DMS153 (cell line): ENCODE measurements around the gene ACSF3.

Source experiments
- DNase-seq: peaks from one replicate; lab custom pipeline; 2025; lab: John Stamatoyannopoulos, UW

The ACSF3 gene

DNA sequence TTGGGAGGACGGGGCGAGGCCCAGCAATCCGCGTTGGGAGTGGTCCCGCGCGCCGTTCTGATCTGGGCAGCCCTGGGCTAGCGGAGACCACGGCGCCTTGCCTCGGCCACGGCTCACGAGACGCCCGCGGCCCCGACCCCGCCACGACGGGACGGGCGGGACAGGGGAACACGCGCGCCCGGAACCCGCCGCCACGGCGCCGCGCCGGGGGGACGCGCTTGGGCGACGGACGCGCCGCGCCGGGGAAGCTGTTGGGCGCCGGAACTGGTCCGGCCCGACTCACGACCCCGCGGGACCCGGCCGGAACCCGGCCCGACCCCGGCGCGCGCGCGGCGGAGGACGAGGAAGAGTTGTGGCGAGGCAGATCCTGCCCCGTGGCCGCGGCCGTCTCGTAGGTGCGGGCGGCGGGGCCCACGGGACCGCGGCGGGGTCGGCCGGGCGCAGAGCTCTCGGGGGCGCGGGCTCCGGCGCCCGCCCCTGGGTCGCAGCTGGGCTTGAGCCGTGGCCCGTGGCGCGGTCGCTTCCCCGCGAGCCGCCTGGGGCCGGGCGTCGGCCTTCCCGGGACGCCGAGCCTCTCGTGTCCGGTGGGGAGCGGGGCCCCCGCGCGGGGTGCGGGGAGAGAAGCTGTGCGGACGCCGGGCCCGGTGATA, at the start of gene ACSF3:
Gene ACSF3, plus strand, starts transcription at position 251 of the 650 bp plus-strand sequence. CDS start 6,830 bp downstream, outside the sequence.
- no peak for DNase-seq

DNA sequence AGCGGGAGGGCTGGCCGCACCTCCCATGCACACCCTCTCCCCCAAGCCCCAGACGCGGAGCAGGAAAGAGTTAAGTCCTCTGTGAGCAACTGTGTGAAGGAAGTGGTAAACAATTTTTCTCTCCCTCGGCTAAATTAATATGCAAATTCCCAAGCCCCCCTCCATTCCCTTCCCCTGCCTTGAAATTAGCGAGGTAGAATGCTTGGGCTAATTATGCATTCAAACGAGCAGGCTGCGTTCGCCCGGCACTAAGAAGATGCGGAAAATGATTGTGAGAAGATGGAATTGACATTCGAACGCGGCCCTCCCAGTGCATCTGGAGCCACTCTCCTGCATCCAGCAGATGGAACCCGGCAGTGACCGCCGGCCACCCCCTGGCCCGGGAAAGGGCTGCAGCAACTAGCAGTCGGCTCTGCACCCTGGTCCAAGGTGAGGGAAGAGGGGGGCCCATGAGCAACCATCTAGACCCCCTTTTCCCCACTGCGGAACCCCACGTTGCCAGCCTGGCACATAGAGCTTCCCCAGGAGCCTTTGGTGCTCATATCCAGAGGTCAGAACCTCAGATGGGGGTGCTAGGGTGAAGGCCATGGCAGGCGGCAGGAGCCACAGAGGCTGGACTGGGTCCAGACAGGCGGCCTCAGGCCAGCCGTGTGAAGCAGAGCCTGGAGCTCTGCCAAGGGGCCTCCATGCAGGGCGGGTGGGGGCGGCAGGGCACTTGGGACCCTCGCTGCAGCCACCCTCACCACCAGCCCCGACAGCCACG, 49.1 kb upstream of the ACSF3 start:
- no peak for DNase-seq

DNA sequence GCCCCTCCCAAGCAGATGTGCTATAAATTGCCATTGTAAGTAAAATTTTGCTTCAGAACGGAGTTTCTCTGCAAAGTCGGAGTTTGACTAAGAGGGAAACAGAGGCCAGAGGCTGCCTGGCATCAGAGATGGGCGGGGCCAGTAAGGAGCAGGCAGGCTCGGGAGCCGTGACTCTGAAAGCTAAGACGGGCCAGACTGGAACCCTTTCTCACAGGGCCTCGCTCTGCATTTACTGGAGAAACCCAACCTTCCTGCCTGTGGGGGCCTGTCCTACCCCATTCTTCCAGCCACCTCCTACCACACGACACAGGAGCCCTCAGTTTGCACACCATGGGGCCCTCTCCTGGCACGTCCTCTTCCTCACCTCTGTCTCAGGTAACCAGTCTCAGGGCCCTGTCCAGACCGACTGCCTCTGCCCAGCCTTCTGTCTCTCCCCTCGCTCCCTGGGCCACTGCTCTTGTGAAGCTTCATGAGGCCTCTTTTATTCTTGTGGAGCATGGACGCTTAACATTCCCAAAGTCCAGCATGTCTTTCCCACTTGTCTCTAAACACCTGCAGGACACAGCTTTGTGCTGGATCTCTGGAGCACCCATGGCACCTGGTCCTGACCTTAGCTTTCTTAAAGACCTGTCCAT, 48.4 kb upstream of the ACSF3 start:
- DNase-seq = no peak

GRCh38 chr16:89045881-89046280, 47.8 kb upstream of the ACSF3 start:
- DNase-seq = no peak

DNA sequence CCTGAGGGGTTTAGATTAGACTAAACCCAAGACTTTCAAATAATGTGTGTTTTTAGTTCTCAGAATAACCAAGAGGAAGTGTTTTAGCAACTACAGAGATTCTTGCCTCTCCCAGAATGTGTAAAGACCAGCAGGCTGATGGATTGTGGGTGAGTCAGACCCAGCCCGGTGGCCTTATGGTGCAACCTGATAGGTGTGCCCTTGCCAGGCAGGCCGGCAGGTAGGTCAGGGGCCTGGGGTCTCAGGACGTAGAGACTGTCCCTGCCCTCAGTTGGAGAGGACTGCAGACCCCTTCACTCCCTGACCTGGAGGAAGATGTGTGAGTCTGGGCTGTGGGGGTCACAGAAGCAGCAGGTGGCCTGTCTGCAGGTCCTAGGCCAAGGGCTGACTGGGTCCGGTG, 47.2 kb upstream of the ACSF3 start:
- DNase-seq = no peak

DNA sequence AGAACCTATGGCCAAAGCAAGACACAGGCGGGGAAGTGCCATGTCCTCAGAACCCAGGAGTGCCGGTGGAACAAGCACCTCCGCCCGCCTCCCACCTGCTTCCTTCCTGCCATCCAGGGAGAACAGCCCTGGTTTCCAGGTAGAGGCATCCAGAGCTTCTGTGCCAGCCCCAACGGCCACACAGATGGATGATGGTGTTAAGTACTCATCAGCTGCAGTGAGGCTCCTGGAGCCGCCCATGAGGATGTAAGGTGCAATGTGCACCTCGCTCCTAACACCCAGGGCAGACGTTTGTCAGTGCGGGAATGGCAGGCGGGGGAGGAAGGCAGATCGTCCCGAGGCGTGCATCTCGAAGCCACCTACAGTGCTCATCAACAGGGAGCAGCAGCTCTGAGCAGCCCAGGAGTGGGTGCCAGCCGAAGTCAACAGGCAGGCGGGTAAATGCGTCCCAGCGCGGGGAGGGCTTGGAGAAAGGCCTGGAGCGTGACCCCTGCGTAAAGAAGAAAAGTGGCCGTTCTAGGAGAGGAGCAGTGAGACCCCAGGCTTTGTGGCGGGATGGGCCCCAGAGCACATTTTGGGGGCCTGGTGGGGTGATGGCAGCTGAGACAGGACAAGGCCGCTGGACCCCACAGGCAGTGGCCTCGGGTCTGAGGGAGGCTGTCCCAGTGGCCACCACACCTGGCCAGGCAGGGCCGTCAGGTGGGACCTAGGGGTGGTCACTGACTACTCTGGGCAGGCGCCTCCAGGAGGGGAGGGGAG, 46.1 kb upstream of the ACSF3 start:
- DNase-seq = no peak

DNA sequence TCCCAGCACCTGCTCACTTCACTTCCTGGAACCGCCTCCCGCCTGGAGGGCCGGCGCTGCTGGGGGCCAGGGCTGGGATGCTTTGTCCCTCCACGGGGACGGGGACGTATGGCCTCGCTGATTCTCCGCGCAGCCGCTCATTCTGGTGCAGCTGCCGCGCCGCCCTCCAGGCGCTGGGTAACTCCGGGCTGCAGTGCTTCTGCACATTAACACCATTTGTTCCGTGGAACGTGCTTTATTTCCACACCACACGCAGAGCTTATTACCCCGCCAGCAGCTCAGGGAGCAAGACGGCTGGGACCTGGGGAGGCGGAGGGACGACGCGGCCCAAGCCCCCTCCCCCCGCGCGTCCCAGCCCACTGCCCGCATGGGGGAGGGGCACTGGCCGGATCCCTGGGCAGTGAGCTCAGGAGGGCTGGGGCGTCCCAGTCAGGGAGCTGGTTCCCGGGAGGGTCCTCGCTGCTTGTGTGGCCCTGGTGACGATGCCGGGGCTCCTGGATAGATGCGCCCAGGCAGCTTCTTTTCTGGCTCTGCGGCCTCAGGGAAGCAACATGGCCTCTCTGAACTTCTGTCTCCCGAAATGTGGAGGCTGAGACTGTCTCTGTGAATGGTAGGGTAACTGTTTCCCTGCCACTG, 45.4 kb upstream of the ACSF3 start:
- DNase-seq = no peak

GRCh38 chr16:89048871-89049422, 44.7 kb upstream of the ACSF3 start:
- DNase-seq = no peak

GRCh38 chr16:89049484-89050118, 44.1 kb upstream of the ACSF3 start:
- DNase-seq = peak; percentile 39

GRCh38 chr16:89050119-89050867, 43.4 kb upstream of the ACSF3 start:
- no peak for DNase-seq

- DNase-seq = no peak
Measured at GRCh38 chr16:89050868-89051311, 42.8 kb upstream of the ACSF3 start.

DNA sequence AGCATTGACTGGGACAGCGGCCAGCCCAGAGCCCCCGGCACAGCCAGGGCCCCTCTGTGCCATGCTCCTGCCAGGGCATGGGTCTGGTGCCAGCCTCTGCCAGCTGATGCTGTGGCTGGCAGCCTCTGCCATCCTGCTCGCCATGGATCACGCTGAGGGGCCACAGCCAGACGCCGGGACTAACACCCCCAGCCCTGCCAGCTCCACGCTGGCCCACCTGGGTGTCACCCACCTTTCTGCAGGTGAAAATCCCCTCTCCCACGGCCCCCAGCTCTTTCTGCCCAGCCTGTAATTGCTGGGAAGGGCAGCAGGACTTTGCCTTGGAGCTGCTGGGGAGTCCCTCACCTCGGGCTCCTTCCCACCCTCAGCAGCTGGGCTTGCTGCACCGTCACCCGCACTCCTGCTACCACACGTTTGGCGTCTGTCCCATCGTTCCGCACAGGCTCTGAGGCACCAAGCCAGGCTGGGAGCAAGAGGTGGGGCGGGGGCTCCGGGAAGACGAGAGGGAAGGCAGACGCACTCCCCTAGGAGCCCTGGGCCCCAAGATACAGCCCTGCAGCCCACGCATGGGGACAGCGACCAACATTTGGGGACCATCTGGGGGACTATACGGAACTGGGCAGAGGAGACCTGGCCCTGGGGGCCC, 42.0 kb upstream of the ACSF3 start:
- no peak for DNase-seq

DNA sequence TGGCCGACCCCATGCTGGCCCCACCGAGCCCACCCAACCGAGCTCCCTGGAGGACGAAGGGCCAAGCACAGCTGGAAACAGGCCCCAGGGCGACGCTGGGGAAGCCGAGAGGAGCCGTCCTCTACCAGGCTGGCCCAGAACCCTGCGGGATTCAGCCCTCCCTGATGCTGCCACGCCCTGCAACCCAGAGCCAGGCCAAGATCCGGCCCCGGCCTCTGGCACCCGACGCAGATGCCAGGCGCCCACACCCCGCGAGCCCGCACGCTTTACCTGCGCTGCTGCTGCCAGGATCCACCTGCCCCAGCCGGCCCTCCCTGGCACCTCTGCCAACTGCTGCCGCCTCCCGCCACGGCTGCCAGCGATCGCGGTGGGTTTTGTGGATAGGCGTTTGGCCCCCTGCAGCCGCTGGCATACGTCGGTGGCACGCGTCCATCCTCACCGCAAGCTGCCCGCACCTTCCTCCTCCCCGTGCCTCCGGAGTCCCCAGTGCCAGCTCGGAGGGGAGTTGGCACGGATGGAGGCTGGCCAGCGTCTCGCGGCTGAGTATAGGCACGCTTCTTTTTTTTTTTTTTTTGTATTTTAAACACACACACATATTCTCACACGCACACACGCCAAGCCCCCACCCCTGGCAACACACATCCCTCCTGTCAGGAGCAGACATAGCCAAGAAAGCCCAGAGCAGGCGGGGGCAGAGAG, 41.3 kb upstream of the ACSF3 start:
- DNase-seq = no peak

GRCh38 chr16:89052890-89053724, 40.5 kb upstream of the ACSF3 start:
- DNase-seq = peak; percentile 95

GRCh38 chr16:89053725-89054029, 40.0 kb upstream of the ACSF3 start:
- no peak for DNase-seq

DNA sequence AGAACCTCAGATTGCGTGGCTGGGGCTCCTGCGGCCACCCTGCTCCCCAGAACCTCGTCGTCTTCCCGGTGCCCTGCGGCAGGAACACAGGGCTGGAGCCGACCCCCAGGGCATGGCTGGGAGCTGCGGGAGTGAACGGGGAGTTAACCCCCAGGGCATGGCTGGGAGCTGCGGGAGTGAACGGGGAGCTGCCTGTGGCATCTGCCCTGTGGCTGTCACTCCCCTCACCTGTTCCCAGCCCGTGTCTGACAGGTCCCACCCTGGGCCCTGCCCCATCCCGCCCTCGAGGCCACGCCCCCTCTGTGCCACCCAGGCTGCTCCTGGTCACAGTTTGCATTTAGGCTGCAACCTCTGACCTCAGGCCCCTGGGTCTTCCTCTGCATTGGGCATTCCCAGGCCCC, 39.4 kb upstream of the ACSF3 start:
- no peak for DNase-seq

DNA sequence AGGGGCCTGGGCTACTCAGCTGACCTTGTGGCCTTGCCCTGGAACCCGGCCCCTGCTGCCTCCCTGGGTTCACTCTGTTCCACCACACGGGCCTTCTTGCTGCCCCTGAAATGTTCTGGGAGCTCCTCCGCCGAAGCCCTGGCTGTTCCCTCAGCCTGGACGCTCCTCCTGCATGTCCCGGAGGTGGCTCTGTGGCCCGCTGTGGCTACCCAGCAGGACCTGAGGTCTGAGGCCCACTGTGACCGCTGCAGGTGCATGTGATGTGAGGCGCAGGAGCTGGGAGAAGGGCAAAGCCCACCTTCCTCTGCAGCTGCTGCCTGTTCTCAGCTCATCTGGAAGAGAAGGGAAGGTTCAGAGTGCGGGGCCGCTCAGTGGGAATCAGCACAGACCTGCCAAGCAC, 38.9 kb upstream of the ACSF3 start:
- DNase-seq = no peak

GRCh38 chr16:89055313-89055712, 38.3 kb upstream of the ACSF3 start:
- DNase-seq = no peak
